ENCODE results near the gene GTF3C1.

The GTF3C1 gene

DNA sequence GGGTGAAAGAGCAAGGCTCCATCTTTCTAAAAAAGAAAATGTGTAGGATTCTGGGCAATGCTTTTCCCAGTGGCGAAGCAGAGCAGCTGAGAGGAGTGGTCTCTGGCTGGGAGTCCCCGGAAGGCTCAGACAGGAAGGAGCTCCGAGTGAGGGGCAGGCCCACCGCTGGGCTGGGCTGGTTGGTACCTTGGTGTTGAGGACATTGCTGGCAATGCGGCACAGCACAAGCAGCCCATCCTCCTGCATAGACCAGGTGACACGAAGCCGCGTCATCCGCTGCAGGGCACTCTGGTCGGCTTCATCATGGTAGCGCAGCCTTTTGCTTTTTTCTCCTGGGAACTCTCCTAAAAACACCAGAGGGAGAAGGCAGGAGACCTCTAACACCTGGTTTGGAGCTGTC, 63.9 kb downstream of the GTF3C1 start:
- no peak for DNase-seq

DNA sequence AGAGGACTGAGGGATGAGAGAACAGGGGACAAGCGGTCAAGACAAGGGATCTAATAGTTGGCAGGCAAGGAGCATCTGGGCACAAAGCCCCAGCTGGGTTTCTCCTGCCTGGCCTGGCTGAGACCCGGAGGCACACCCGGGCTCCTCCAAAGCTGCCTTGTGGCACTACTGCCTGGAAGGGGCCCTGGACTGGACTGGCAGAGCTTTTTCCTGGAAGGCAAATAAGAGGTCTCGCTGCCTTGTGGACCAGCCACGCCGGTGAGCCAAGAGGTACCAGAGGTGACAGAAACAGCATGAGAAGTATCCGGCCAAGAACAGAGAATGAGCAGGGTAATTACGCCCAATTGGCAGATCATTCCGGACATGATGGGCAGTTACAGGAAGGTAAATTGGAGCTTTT, 64.6 kb downstream of the GTF3C1 start:
- no peak for DNase-seq

DNA sequence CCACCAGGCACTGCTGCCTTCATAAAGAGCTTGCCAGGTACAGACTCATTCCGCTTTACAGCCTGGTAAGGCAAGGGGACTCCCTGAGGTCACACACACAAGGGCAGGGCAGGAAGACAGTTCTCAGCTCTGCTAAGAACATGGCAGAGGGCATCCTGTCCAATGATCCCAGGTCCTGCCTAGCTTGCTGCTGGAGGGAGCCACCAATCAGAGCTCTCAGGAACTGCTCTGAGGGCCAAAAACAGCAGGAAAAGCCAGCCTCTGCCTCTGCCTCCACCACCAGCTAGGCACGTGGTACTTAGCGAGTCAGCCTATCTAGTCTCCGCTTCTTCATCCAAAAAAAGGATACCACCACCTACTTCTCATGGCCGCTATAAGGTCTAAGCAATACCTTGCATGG, 66.1 kb downstream of the GTF3C1 start:
- no peak for DNase-seq

DNA sequence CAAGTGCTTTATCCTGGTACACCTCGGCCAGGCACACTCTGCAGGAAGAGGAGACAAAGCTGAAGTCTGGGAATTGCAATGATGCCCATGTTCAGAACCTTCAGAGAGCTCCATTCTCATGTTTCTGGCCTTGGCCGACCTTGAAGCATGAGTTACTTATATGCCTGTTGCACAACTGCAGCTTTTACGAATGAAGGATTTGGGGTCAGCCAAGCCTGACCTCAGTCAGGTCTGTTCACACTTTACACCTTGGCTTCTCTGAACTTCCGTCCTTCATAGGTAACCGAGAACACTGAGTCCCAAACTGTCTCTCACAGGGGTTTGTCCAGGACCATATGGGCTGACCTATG, 66.7 kb downstream of the GTF3C1 start:
- DNase-seq, result no peak

DNA sequence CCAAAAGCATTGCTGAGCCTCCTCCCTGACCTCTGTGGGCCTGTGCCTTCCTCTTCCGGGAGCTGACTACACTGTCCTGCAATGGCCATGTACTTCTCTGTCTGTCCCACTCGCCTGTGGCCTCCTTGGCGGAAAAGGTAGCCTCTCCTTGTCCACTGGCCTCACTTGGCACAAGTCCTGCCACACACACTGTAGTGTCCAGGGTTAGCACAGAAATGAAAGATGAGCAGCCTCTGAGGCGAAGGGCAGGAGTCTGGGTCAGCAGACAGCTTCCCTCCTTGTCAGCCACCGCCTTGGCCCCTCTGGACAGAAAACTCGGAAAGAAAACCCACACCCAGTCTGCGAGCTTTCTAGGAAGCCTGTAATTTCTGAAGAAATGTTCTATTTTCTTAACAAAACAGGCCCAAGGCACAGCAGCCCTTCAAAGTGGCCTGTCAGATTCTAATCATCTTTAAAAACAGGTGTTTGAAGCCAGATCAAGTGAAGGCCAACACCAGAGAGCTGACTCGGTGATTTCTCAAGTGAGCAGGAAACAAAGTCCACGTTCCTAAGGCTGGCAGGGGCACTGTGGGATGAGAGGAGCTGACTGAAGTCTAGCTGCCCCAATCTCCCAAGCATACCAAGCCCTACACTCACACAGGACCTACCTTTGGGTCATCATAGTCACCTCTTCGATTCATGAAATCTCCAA, 67.2 kb downstream of the GTF3C1 start:
- no peak for DNase-seq

DNA sequence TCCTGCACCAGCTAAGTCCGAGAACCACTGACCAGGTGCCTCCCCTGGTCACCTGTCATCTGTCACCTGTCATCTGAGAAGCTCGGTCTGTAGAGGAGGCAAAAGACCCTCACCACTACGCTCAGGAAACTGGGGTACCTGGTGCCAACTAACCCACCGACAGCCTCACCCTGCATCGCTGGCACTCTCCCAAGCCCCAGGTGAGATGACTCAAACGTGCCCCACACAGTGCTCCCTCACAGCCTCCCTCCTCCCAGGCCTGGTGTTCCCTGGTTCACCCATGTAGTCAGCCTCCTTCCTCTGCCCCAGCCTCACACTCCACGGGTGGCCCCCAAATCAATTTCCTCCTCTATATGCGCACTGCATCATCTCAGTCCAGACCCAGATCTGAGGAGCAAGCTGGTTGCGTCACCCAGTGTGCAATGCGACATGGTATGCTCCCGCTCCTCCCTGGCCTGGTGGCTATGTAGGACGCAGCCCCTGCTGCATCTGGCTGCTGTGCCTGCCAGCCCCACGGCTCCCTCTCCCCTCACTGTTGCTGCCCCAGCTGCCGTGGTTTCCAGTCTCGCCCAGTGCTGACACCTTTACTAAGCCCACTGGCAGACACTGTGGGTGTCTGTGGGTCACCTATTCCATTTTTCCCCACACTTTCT, 68.3 kb downstream of the GTF3C1 start:
- no peak for DNase-seq

DNA sequence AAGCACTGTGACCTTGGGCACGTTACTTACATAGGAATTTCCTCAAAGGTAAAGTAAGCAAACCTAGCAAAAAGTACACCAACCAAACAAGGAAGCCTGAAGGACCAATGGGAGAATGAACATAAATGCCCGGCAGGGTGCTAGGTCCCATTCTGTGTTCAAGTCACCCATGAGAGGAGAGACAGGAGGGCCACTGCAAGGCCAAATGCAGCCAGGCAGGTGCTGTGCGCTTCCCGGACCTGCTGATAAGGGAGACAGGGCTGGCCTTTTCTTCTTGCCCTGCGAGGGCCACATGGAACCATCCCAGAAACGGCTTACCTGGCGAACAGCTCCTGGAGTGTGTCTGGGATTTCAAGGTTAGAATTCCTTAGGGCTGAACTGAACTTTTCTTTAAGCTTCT, 69.0 kb downstream of the GTF3C1 start:
- no peak for DNase-seq

DNA sequence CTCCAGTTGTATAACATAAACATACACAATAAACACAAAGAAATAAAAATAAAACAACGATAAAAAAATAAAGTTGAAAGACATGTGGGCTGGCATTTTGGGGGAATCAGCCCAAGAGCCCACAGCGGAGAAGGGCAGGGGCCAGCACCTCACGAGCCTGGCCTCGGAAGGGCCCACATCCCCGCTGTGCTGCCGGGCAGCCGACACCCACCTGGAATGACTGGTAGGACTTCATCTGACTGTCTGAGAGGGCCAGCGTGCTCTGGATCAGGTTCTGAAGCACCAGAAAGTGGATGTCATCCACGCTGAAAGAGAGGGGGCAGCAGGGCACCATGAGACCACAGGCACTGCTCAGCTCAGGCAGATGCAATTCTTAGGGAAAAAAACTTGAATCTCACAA, 73.5 kb downstream of the GTF3C1 start:
- no peak for DNase-seq

DNA sequence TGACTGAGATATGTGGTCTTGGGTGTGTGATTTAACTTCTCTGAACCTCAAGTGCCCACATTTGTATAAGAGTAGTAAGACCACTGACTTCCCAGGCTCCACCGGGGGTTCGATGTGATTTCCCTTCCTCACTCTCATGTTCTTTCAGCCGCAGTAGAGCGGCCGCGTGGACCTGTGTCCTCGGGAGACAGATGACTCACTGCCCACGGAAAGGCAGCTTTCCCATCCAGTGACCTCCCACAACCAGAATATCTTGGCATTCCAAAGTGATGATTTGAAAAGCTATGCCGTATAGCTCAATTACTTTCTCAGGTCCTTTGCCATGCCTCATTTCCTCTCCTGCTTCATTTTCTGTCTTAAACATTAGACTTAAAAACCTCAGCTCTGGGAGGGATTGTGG, 74.2 kb downstream of the GTF3C1 start:
- no peak for DNase-seq

DNA sequence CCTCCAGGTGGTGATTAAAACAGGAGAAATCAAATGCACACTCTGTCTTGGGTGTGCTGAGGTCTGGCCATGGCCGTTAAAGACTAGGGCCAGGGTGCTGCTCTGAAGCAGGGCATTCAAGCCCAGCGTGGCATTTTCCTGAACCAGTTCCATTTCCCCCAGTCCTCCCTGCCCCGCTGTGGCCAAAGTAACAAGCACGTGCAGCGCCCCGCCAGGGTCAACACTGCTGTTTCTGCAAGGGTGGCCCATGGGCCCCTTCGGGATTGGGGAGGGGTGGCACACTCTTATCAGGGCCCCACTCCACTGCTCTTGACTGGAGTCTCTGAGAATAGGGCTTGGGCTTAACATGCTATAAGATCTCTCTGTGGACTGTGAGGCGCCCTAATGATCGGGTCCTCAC, 74.8 kb downstream of the GTF3C1 start:
- DNase-seq, result no peak

DNA sequence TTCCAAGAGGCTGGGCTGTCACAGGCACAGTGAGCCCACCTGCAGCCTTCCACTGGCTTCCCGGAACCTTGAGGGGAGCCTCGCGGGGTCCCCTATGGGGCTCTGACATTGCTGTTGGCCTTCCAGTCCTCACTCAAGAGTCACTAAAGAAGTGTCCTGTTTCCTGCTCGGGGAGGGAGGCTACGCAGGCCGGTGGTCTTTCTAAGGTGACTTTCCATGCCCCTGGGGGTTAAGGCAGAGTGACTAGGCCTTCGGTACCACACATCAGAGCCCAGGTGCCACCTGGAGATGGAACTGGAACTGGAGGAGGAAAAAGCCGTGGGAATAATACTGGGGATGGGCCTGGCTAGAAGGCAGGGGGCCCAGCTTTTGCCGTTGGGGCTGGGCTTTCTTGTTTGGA, 75.7 kb downstream of the GTF3C1 start:
- DNase-seq, result no peak

DNA sequence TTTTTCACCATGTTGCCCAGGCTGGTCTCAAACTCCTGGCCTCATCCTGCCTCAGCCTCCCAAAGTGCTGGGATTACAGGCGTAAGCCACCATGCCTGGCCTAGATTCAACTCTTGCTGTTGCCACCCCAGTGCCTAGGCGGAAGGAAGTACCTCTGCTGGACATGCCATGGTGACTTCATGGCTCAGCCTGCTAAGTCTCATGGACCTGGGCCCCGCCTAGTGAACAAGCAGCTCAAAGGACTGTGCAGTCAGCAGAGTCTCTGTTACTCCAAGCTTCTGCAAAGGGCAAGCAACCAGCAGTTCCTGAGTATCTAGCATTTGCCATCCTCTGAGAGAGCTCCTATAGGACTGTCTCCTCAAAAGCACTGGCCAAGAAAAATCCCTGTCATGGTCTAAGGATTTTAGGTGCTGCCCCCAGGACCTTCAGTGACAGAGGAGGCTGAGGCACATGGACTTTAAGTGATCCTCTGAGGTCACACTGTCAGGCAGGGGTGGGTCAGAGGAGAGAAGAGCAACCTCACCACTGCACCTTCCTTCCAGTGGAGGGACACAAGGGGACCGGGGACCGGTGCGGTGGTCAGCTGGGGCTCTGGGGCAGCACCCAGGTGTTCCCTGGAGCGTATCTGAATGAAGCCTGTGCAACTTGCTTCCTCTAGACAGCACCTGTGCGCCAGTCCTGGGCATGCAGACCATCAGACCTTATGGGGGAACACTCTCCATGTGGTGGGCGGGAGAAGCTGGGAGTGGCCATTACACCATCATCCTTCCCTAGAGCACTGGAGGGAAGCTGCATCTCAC, 76.4 kb downstream of the GTF3C1 start:
- DNase-seq, result no peak

DNA sequence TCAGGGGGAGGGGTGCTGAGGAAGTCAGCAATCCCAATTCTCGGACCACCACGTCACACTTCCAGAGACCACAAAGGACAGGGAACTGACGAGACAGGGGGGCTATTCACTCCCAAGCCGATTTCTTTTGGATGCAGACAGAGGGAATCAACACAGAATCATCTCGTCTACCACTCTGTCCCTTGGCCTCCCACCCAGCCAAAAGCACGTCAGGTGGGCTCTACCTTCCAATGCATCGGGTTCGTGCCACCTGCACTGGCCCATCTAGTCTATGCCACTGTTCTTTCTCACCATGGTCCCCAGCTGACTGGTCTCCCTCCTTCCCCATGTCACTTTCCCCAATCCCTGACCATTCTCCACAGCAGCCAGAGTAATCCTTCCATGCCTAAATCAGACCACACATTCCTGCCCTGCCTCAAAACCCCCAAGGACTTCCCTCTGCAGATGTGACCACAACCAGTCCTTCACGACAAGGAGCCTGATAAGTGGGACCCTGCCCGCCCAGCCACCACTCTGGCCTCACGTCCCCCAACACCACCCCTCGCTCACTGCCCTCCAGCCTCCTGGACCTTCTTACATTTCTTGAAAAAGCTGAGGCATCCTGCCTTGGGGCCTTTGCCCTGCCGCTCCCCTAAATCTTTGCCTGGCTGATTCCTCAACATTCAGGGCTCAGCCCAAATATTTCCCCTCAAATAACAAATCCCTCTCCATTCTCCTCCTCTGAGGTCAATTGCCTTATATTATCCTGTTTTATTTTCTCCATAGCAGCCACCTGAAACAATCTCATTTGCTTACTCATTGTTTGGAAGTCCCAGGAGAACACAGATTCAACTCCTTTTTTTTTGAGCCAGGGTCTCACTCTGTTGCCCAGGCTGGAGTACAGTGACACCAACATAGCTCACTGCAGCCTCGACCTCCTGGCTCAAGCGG, 77.4 kb downstream of the GTF3C1 start:
- DNase-seq, result no peak

DNA sequence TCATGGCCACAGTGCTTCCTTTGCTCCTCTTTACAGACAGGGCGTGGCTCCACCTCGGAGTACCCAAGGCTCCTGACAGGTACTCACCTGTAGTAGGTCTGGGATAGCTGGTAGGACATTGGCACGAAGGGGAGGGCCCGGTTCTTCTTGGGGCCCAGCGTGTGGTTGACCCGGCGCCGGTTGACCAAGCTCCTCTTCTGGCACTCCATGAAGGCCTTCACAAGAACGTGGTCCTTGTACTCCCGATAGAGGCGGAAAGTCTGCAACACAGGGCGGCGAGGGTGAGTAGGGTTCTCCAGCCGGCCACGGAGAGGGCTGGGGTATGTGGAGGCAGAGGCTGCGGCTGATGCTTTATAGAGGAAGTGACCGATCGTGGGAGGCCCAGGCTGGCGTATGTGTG, 78.1 kb downstream of the GTF3C1 start:
- no peak for DNase-seq

DNA sequence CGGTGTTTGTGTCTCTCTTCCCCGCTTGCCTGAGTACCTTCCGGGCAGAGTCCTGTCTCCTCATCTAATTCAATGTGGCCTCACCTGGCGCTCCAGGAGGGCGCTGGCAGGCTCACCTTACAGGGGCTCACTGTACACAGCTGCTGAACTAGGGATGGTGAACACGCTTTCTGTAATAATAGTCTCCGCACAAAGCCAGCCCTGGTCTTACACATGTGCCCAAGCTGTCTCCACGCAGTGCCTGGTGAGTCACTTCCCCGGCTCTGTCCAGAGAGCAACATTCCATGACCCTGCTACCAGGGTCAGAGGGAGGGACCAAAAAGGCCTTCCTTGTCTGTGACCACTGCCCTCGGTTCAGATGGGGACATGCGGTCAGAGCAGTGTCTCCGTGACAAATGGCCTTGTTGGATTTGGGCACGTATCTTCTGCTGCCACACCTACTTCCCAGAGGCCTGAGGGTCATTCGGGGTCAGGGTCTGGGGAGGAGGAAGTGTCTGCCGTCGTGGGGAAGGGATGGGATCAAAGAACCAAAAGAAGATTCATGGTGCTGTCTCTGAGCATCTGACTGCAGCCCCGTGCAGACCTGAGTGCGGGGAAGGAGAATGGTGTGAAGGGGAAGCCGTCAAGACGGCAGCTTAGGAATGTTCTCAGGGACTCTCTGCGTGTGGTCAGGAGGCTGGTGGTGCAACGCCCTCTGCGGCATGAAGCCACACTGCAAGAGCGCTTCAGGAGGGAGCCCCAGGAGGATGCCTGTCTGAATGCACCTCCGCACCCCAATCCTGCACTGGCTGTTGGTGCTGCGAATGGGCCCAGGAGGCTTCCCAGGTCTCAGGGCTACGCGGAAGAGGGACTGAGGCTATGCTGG, 78.9 kb downstream of the GTF3C1 start:
- no peak for DNase-seq

DNA sequence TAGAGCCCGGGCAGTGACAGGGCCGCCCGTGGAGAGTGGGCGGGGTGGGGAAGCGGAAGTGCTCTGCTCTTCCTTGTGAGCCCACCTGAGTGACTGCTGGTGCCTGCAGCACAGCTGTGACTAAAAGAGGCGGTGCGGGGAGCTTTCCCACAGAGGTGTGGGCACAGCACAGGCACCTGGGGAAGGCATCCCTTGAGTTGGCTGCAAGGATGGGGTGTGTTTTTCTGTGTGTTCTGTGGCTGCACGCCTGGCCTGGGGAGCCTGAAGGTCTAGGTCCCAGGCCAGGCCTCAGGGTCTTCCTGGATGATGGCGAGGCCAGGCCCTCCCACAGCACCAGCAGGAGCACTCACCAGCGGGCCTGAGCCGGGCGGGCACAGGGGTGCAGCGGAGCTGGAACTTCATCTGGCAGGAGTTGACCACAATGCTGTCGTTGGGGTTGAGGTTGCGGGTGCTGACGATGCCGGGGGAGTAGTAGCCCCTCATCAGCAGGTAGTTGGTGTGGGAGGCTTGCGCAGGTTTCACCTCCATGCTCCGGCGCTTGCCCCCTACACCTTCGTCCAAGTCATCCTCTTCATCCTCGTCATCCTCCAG, 80.7 kb downstream of the GTF3C1 start:
- DNase-seq, result no peak

DNA sequence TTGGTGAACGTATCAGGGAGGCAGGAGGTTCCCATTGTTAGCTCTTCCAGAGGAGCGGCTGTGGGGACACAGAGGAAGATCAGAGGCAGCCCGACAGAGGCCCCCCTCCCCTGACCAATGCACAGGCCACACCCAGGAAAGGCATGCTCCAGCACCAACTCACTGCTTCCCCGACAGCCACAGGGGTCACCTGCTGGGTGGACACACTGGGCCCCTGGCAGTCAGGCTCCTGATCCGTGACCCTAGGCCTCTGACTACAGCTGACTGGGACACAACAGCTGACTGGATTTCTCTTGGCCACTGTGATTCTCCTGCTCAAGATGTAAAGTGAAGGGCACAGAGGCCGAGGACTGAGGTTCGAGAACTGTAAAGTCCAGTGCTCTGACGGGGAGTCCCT, 84.2 kb downstream of the GTF3C1 start:
- DNase-seq, result no peak

DNA sequence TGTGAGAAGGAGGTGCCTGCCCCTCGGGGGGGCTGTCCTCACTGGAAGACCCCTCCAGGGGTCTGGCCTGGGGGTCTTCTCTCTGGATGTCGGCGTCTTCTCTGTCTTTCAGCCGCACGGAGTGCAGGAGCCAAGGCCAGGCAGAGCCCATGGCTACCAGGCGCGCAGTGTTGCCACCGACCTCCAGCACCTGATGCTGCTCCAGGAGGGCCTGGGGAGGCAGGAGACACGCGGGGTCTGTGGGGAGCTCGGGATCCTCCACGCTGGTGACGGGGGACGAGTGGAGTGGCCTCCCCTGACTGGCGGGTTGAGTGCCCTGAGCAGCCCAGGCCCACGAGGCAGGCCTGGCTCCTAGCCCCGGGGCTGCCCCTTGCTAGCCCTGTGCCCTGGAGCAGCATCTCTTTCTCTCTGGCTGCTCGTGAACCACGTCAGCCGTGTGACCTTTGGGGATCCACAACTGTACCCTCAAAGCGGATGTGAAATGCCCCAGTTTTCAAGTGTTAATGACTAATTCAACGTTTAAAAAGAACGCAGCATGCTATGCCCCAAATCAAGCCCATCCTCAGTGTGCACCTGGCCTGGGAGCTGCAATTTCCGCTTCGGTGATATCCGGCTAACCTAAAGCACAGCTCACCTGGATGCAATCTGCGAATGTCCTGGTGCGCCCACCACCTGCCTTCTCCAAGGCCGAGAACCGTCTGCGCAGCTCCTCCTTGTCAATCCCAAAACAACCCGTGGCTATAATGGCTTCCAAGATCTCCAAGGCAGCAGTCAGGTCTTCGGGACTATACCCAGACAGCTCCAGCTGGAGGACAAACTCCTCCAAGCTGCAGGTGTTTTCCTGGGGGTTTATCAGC, 84.9 kb downstream of the GTF3C1 start:
- no peak for DNase-seq

All from hypothalamus (tissue), 51 donors.